T47D (cell line): ENCODE data around the gene DENND1B.
"Not testable (repeated sequence)": the region's sequence is repeated elsewhere in the genome, so short reads cannot be mapped to it uniquely, and the experiment has no call there.

ENCODE experiments used
- DNase-seq, 2 experiments: peaks; one replicate each; pipeline versions ENCODE4 v3.0.0 to v3.0.0-alpha.2; 2011 to 2012; ENCODE audit warnings: low read depth in 1 of 2, low spot score in 1 of 2
- JUND ChIP-seq: IDR thresholded peaks from 2 replicates; pipeline ENCODE4 v1.6.1; 2012; ENCODE audit warnings: low read depth
- in situ Hi-C: cut with HindIII; loops from 2 replicates; pipeline ENCODE4 v1.10.0; 2016; ENCODE audit warnings: low sequenced_read_pairs, low pct_unique_long_range_greater_than_20kb

DENND1B gene

DNA sequence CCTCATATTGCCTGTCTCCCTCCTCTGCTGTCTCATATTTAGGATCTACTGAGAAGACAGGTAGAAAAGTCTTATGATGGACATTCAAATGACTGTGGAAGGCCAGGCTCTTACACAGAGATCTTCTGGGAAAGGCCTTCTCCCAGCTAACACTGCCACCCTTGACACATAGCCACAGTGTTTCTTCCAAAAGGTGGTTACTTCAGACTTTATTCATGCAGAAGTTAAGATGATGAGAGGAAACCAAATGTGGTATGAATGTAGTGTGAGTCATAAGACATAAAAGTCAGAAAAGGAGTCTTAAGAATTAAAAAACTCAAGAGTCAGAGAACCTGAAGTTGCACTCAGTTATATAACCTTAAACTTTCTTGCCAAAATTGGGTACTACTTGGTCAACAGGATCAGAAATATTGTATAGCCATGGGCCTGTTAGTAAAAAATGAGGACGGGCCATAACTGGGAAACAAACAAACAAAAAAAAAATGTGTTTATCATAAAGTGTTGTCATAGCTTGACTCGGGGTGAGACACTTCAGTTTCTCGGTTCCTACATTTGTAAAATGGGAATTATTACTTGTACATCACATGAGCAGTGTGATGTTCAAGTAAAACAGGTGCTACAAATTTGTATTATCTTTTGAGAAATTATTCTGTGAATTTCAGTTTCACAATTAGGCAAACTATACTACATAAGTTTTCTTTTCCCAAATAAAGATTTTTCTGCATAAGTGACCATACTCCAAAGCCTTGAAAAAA, 1.2 kb upstream of the DENND1B start:
- no peak for DNase-seq
- in situ Hi-C loops = no loop called here
- no peak for TF ChIP-seq JUND

GRCh38 chr1:197774466-197775281, 606 bp downstream of the DENND1B start:
- in situ Hi-C loops = no loop called here
- no peak for TF ChIP-seq JUND
- DNase-seq = peak; percentile 29 to 52

- DNase-seq = no peak
Observed at GRCh38 chr1:197773856-197774255, 1.4 kb downstream of the DENND1B start.

GRCh38 chr1:197771904-197772556, 3.2 kb downstream of the DENND1B start:
- no peak for TF ChIP-seq JUND
- in situ Hi-C loops = no loop called here
- no peak for DNase-seq

More at GRCh38 chr1:197773856-197774255, 1.4 kb downstream of the DENND1B start:
- in situ Hi-C loops = no loop called here
- TF ChIP-seq JUND = no peak

DNA sequence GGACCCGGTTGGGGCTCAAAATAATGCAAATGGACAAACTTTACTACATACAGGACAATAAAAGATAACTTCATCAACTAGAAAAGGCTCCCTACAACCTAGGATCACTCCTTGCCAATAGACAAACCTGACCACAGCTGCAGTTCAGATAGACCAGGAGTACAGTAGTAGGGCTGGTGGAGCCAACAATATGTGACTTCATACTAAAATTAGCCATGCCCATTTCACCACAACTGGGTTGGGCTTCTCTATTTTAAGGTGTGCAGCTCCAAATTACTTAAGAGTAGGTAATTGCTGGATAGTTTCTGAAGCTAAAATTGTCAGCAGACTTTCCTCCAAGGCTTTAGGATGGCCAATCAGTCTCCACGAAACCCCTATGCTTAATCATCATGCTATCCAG, 3.9 kb downstream of the DENND1B start:
- in situ Hi-C loops = no loop called here
- no peak for TF ChIP-seq JUND

DNA sequence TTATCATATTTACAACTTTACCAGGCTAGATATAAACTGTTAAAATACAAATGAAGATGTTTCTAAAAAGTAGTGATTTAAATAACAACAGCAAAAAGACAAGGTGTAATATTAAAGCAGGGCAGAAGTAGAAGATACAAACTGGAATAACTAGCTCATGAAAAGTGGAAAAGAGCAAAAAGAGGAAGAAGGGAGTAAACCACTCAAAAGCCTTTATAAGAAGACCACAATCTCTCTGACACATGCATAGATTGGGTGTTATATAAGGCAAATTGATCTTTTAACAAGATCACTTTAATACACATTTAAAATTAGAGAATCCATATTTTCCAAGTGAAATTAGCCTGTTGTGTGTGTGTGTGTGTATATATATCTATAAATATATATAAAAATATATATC, 5.0 kb downstream of the DENND1B start:
- no peak for DNase-seq
- in situ Hi-C loops = no loop called here
- no peak for TF ChIP-seq JUND

More for the DNA sequence above, 3.9 kb downstream of the DENND1B start:
- no peak for DNase-seq

- in situ Hi-C loops = no loop called here
- no peak for TF ChIP-seq JUND
- DNase-seq = no peak
Observed at GRCh38 chr1:197769287-197769686, 6.0 kb downstream of the DENND1B start.

- TF ChIP-seq JUND = no peak
- in situ Hi-C loops = no loop called here
- DNase-seq = no peak
Observed at GRCh38 chr1:197768014-197768805, 7.1 kb downstream of the DENND1B start.

DNA sequence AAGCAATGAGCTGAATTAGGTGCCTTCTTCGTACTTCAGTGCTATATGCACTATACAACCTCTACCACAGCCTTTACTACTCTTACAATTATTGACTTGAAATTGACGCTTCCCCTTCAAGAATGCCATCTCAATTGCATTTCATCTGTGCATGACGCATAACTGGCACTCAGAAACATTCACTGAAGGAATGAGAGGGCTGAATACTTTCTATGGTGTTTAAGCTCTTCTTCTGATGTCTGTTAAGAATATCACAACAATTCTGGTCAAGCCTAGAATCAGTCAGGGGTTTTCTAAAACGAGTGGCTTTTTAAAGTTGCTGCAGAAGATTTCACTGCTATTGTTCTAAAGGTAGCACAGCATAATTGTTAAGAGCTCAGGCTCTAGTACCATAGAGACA, 11.5 kb downstream of the DENND1B start:
- no peak for TF ChIP-seq JUND
- DNase-seq = no peak
- in situ Hi-C loops = no loop called here

DNA sequence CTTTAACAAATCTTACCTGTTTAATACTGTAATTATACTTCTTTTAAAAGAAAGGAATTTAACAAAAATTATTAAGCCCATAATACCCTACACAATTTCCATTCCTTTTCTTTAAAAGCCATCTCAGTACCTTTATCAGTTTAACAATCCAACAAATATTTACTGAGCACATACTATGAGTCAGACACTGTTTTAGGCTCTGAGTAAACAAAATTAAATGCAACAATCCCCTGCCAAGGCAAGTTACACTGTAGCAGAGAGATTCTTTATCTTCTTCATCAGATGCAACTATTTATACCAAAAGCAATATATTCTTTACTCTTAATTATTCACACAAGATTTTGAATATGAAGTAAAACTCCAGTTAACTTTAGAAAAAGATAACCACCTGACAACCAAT, 12.0 kb downstream of the DENND1B start:
- in situ Hi-C loops = no loop called here
- peak; percentile 79 for TF ChIP-seq JUND
- DNase-seq = peak in 1 of 2 experiments; percentile 40

- in situ Hi-C loops = no loop called here
- peak; percentile 41; the same call in 1 of the 2 replicates for TF ChIP-seq JUND
- no peak for DNase-seq
Observed at GRCh38 chr1:197761654-197762053, 13.6 kb downstream of the DENND1B start.

GRCh38 chr1:197755553-197755952, 19.7 kb downstream of the DENND1B start:
- in situ Hi-C loops, DNase-seq: not testable (repeated sequence)

DNA sequence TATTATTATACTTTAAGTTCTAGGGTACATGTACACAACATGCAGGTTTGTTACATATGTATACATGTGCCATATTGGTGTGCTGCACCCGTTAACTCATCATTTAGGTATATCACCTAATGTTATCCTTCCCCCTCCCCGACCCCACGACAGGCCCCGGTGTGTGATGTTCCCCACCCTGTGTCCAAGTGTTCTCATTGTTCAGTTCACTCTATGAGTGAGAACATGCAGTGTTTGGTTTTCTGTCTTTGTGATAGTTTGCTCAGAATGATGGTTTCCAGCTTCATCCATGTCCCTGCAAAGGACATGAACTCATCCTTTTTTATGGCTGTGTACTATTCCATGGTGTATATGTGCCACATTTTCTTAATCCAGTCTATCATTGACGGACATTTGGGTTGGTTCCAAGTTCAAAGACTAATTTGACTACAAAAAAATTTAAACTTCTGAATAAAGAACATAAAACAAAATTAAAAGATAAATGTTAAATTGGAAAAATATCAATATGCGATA, 22.6 kb downstream of the DENND1B start:
- in situ Hi-C loops, DNase-seq: not testable (repeated sequence)
